Mucosa of descending colon (tissue), 3 donors: ENCODE results near the gene PPM1J. TPM values are rescaled to one million over a fixed set of nuclear protein-coding genes. Genes with fewer than 3 reads are reported as not detected.

Experiments used
- ATAC-seq: fragments of 200-7000 bp; cut with Tn5 transposase; one replicate; pipeline ENCODE4 v1.9.1; 2020; ENCODE audit warnings: mild to moderate bottlenecking, moderate library complexity
- DNase-seq, 3 donors: peaks; one replicate each; pipeline ENCODE4 v3.0.0-alpha.2; 2020
- H3K36me3 ChIP-seq: fragments of 200-600 bp; one replicate; pipeline ENCODE4 v1.8.0; 2021; ENCODE audit warnings: low read depth, mild to moderate bottlenecking
- H3K4me1 ChIP-seq: fragments of 200-600 bp; one replicate; pipeline ENCODE4 v1.8.0; 2021; ENCODE audit warnings: low read depth, mild to moderate bottlenecking
- H3K4me3 ChIP-seq: fragments of 200-600 bp; one replicate; pipeline ENCODE4 v1.8.0; 2021; ENCODE audit warnings: mild to moderate bottlenecking
- H3K9me3 ChIP-seq: fragments of 200-600 bp; one replicate; pipeline ENCODE4 v1.8.0; 2021; ENCODE audit warnings: mild to moderate bottlenecking
- CTCF ChIP-seq: fragments of 200-600 bp; IDR thresholded peaks from one replicate; pipeline ENCODE4 v1.8.0; 2022; ENCODE audit warnings: antibody characterized with exemption, mild to moderate bottlenecking
- intact Hi-C, 2 donors: fragments of 100-400 bp; cut with DNase I in 1 of 2; cut with micrococcal nuclease in 1 of 2; formaldehyde crosslinking; loops; one replicate each; pipeline versions ENCODE4 v1.11.0 to v1.11.1; 2022; cut with DNase I, micrococcal nuclease
- total RNA-seq, 3 donors: library from RNA; stranded (reverse); fragmentation: NEBNext Ultra II Directional in 2 of 3; extraction: Animal tissue kit (Norgen Biotek cat#: 25700) in 2 of 3; gene quantifications; one replicate each; pipeline versions ENCODE4 v1.2.1 to v1.2.4, GENCODE V29; 2021 to 2023
- donor health status: DM: no; HTN: no; CAD: no; lungs with moderate emphysema.
- donor health status: DM: no; HTN: no; CAD: no.
- donor health status: DM: no; HTN: yes; CAD: no.

Gene PPM1J
- total RNA-seq, 3 donors from 2014 or later, result 0.92 to 1.7 (median 1.1) TPM

DNA sequence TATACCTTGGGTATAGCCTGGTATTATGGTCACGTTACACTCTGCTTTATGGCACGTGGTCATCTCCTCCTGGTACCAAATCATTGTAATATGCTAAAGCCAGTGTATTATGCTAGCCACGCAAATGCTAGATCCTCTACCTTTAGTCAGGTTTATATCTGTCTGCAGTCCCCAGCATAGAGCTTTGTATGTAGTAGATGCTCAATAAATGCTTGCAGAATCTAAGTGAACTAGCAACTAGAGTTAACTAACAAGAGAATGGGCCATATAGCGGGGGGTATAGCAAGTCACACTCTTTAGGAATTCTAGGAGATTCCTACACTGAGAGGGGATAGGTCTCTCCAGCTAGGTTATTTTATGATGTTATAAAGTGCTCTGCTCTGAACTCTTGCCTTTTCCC, 37.6 kb downstream of the PPM1J start:
- intact Hi-C loops, result no loop called here
- no peak for TF ChIP-seq CTCF
- Histone ChIP-seq H3K4me3 (no peak overlapping the region), H3K36me3 (no peaks in the 10 kb centered on the region), H3K4me1 (peaks cover 9% of the 10 kb centered on the region), H3K9me3 (no peaks in the 10 kb centered on the region)
- no peak for ATAC-seq
- DNase-seq, result no peak

DNA sequence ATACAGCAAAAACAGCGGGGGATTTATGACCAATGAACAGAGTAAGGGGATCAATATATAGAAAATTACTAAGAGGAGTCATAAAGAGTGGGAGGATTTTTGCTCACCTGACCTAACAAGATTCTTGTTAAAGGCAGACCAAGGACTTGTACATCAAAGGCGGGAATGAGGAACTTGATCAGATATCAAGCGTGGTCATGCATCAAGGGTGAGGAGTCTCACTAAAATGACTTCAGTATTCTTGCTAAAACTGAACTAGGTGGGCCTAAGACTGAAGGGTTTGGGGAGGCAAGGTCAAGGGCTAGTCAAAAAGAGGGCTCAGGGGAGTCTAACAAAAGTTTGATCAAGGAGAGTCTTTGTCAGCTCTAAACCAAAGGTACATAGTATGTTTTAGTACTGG, 38.6 kb downstream of the PPM1J start:
- H3K4me1 ChIP-seq, result peaks cover 9% of the 10 kb centered on the region
- H3K36me3 ChIP-seq, result no peaks in the 10 kb centered on the region
- intact Hi-C loops, result no loop called here
- no peaks in the 10 kb centered on the region for H3K9me3 ChIP-seq
- DNase-seq (no peak), ATAC-seq (no peak)
- no peak overlapping the region for H3K4me3 ChIP-seq
- no peak for TF ChIP-seq CTCF

- Histone ChIP-seq H3K9me3 (no peaks in the 10 kb centered on the region), H3K36me3 (no peaks in the 10 kb centered on the region), H3K4me1 (peaks cover 9% of the 10 kb centered on the region), H3K4me3 (no peak overlapping the region)
- intact Hi-C loops, result loop anchor here in 1 of 2 donors (2.0 kb wide), 1 partner anchor 23 kb away; no protein-coding TSS in a partner anchor
- DNase-seq, result no peak
- ATAC-seq, result no peak
- no peak for TF ChIP-seq CTCF
These were observed 39.3 kb downstream of the PPM1J start for GRCh38 chr1:112675728-112676381.

DNA sequence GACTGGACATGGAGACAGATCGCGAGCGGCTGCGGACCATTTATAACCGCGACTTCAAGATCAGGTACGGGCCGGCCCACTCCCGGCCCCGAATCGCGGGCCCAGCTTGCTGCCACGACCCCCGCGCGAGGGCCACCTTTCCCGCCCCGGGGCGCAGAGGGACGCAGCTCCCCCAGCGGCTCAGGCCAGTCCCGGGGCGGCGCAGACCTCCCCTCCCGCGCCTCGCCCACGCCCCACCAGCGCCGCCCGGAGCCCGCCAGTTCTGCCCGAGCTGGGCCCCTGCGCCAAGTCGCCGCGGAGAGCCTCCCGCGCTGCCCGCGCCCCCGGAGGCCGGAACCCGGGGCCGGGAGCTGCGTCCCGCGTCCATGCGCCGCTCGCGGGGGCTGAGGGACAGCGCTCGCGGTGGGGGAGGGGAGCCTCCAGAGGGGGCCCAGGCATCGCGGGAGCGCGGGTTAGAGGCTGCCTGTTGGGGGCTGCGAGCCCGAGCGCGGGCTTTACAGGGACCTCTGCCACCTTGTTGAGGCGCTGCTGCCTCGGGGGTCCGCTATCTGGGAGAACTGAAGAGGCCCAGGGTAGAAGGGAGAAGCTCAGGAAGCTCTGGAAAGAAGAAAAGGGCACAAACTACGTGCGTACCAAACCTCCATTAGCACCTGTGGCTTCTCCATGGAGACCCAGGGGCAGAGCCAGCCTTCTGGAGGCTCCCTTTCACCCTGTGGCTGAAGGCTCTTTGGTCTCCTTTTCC, 40.0 kb downstream of the PPM1J start:
- DNase-seq (peak in 2 of 3 donors; percentile 44 to 68), ATAC-seq (peak; percentile 73)
- Histone ChIP-seq H3K36me3 (no peaks in the 10 kb centered on the region), H3K4me3 (peak overlapping the region; percentile 71), H3K9me3 (no peaks in the 10 kb centered on the region), H3K4me1 (peaks cover 9% of the 10 kb centered on the region)
- intact Hi-C loops, result loop anchor here in 1 of 2 donors (2.0 kb wide), 1 partner anchor 24 kb away; no protein-coding TSS in a partner anchor
- no peak for TF ChIP-seq CTCF

DNA sequence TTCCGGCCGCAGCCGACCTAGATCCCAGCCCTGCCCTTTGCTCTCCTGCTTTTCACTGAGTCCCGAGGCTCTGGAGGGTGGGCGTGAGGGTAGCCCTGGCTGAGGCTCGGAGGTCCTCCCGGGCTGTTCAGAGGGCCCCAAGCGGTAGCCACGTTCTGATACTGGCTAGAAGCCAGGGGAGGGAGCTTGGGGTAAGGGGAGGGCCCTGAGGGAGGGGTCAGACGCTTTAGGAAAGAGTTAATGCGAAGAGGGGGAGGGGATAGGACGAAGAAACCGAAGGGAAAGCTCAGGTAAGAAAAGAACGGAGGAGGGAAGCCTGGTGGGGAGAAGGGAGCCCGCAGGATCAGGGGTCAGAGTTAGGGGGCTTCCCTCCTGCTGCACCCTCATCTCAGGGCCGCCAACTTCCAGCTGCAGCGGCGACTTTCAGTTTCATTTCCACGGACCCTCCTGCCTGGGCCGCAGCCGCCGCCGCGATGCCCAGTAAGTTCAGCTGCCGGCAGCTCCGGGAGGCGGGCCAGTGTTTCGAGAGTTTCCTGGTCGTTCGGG, 40.6 kb downstream of the PPM1J start, which contains the start of gene MOV10:
TSS of gene MOV10 (plus strand) at position 220 of the 546 bp plus-strand sequence. CDS start at position 474, 254 bp downstream.
- DNase-seq, result peak; percentile 80 to 85 (median 84)
- intact Hi-C loops, result loop anchor here in 1 of 2 donors (2.0 kb wide), 1 partner anchor 24 kb away; no protein-coding TSS in a partner anchor
- H3K9me3 ChIP-seq, result no peaks in the 10 kb centered on the region

More for the DNA sequence above, 40.6 kb downstream of the PPM1J start, which contains the start of gene MOV10:
- no peak for TF ChIP-seq CTCF
- Histone ChIP-seq H3K4me3 (peak within 1 kb of the TSS; percentile 71), H3K36me3 (no peaks in the 10 kb centered on the region), H3K4me1 (peaks cover 9% of the 10 kb centered on the region)
- peak; percentile 81 for ATAC-seq
